GM12864 (cell line): Measurements from ENCODE around the gene TBX5.

Experiments
- DNase-seq: peaks from one replicate; pipeline ENCODE4 v3.0.0-alpha.2; 2011; ENCODE audit warnings: low read depth
- H3K4me3 ChIP-seq: 2 replicates; pipeline ENCODE4 v1.5.1; 2011; ENCODE audit warnings: mild to moderate bottlenecking, low read depth, low read length, control low read depth
- CTCF ChIP-seq: IDR thresholded peaks from 2 replicates; pipeline ENCODE4 v1.5.1; 2011; ENCODE audit warnings: low read depth, mild to moderate bottlenecking, moderate library complexity, low read length, control low read depth, inconsistent platforms; ENCODE audit errors: missing control alignments

The TBX5 gene

GRCh38 chr12:114314403-114314802, 91.5 kb downstream of the TBX5 start:
- H3K4me3 ChIP-seq, result no peak overlapping the region
- DNase-seq, result no peak
- peak; percentile 4 for TF ChIP-seq CTCF

- H3K4me3 ChIP-seq, result no peak overlapping the region
- no peak for TF ChIP-seq CTCF
- no peak for DNase-seq
Measured at GRCh38 chr12:114313910-114314309, 92.0 kb downstream of the TBX5 start.

GRCh38 chr12:114311974-114312373, 94.0 kb downstream of the TBX5 start:
- H3K4me3 ChIP-seq, result no peak overlapping the region
- no peak for DNase-seq
- TF ChIP-seq CTCF, result no peak

GRCh38 chr12:114306646-114307045, 99.3 kb downstream of the TBX5 start:
- no peak overlapping the region for H3K4me3 ChIP-seq
- no peak for DNase-seq
- no peak for TF ChIP-seq CTCF

GRCh38 chr12:114305446-114305845, 100.5 kb downstream of the TBX5 start:
- TF ChIP-seq CTCF, result no peak
- no peak overlapping the region for H3K4me3 ChIP-seq
- no peak for DNase-seq
